Bone marrow (tissue), 2 donors: Measurements from ENCODE around the gene TTI1.

Source experiments
- DNase-seq, 2 donors: peaks; one replicate each; lab custom pipeline; 2025; lab: John Stamatoyannopoulos, UW

TTI1 gene

DNA sequence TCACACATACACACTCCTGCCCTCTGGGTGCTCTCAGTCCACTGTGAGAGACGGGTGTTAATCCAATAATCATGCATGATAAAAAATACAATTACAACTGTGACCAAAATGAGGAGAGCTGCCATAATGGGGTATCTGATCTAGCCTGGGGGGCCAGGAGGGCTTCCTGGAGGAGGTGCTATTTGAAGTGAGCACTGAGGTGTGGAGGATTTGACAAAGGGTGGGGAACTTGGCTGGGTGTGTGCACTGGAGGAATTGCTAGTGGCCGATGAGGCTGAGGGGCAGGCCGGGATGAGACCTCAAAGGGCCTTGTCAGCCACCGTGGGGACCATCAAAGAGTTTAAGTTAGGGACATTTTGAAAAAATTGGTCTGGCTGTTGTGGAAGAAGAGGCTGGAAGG is 95.6 kb downstream of the TTI1 start:
- no peak for DNase-seq

DNA sequence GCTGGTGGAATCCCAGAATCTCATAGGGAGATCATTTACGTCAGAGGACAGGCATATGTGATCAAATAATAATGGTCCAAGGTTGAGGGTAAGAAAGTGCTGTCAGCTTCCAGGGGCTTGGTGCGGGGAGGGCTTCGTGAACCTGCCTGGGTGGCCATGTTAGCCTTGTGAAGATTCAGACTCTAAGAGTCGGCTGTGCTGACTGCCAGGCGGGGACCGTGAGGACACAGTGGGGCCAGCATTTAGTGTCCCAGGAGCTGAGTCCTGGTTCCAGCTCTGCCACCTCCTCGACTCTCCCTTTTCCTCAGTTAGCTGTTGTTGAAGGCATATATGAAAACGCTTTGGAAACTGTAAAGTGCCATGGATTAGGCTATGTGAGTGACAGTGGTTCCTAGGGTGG is 96.8 kb downstream of the TTI1 start:
- DNase-seq: no peak

DNA sequence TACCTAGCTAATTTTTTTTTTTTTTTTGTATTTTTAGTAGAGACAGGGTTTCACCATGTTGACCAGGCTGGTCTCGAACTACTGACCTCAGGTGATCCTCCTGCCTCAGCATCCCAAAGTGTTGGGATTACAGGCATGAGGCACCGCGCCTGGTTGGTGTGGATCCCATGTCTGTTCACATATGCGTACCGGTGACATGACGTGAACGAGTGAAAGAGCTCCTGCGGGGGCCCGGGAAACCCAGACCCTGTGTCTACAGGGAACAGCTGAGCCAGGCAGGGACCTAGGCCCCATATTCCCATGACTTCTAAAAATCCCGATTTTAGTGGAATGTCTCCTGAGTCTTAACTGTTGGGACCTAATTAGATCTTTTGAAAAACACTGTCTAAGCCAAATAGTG is 97.2 kb downstream of the TTI1 start:
- no peak for DNase-seq

DNA sequence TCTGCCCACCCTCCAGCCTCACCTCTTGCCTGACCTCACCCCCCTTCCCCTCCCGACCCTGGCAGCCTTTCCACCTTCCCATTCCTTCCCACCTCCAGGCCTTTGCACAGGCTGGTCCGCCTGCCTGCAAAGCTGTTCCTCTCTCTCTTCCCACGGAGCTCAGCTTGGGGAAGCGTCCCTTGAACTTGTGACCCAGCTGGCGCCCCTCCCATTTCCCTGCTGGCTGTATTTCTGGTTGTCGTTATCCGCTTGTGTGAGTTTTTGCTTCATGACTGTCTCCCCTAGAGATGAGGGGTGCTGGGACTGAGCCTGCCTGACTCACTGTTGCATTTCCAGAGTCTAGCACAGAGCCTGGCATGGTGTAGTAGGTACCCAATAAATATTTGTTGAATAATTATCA is 97.8 kb downstream of the TTI1 start:
- no peak for DNase-seq

DNA sequence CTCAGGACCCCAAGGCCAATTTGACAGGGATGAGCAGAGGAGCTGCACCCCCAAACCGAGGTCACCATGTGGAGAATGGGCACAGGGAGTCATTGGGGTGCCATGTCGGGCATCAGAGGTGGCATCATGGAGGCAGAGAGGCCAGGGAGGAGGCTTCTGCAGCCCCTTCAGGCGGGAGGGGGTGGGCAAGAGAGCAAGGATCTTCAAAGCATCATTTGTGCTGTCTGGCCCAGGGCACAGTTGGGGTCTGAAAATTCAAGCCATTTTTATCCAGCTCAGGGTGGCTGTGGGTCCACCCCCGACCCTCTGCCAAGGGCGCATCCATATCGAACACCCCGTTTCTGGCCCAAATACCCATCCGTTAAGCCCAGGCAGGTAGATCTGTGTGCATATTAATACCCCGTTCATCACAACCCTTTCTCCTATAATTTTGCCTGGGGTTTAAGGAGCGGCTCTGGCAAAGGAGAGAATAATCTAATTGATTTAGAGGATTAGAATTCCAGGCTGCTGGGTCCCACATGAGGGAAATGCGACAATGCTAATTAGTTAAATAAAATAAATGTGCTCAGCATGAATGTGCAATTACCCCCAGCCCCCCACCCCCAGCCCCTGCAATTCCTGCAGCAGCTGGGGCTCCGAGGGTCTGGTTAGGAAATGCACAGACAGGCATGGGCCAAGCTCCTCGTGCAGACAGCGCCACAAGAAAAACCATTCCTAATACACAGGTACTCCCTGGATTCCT is 98.5 kb downstream of the TTI1 start:
- DNase-seq: no peak

DNA sequence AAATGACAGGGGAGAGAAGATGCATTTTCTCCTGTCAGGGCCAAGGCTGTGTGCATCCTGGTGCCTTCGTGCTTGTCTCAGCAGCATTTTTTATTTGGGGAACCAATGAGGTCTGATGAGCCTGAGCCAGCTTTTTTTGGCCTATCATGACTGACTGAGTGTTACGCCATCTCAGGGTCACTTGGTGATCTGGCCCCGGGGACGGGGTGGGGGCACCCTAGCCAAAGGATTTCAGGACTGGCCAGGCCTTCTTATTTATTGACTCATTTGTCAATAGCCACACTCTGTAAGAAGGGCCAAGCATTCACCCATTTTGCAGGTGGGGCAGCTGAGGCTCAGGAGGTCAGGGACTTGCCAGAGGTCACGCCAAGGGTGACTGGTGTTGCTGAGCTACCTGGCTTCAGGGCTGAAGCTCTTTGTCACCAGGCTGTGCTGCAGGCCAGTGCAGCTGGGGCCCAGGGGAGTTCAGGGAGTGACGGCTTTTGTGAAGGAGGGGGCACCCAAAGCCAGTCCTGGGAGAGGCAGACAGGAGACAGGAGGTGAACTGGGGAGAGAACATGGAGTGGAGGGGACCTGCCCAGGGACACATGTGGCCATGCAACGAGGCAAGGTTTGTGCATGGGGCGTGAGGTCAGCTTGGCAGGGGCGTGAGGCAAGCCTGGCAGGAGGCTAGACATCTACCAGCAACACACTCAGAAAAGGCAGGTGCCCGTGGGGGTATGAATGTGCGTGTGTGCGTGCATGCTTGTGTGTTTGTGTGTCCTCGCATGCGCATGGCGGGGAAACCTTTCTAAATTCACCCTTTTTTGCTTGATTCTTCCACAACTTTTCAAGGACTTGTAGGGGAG is 99.2 kb downstream of the TTI1 start:
- DNase-seq: no peak
